Smooth muscle cell (in vitro differentiated cells): ENCODE measurements around the gene SPAG7. TPM values are rescaled to one million over a fixed set of nuclear protein-coding genes. Genes with fewer than 3 reads are reported as not detected.

Experiments
- DNase-seq: peaks from one replicate; lab custom pipeline; 2025; ENCODE audit not compliant: unreplicated experiment; lab: John Stamatoyannopoulos, UW
- H2AFZ ChIP-seq: fragments of 200-600 bp; sonication (generic); 2 replicates; pipeline ENCODE4 v1.6.0; 2016; ENCODE audit warnings: antibody characterized with exemption, low read depth, mild to moderate bottlenecking
- H3F3A ChIP-seq: fragments of 200-600 bp; sonication (generic); 2 replicates; pipeline ENCODE4 v1.6.0; 2017; ENCODE audit warnings: antibody characterized with exemption, low read depth
- H3K27ac ChIP-seq: fragments of 200-600 bp; sonication (generic); 2 replicates; pipeline ENCODE4 v1.5.1; 2016; ENCODE audit warnings: low read depth, mild to moderate bottlenecking
- H3K27me3 ChIP-seq: fragments of 200-600 bp; sonication (generic); 2 replicates; pipeline ENCODE4 v1.6.1; 2016; ENCODE audit warnings: low read depth, mild to moderate bottlenecking
- H3K36me3 ChIP-seq: fragments of 200-600 bp; sonication (generic); 2 replicates; pipeline ENCODE4 v1.5.1; 2016; ENCODE audit warnings: low read depth
- H3K4me1 ChIP-seq: fragments of 200-600 bp; sonication (generic); 2 replicates; pipeline ENCODE4 v1.5.1; 2016; ENCODE audit warnings: low read depth
- H3K4me2 ChIP-seq: fragments of 200-600 bp; sonication (generic); 2 replicates; pipeline ENCODE4 v1.6.0; 2016; ENCODE audit warnings: mild to moderate bottlenecking
- H3K4me3 ChIP-seq: fragments of 200-600 bp; sonication (generic); 2 replicates; pipeline ENCODE4 v1.5.1; 2016; ENCODE audit warnings: mild to moderate bottlenecking
- H3K79me2 ChIP-seq: fragments of 200-600 bp; sonication (generic); 2 replicates; pipeline ENCODE4 v1.6.0; 2016; ENCODE audit warnings: low read depth, mild to moderate bottlenecking
- H3K9ac ChIP-seq: fragments of 200-600 bp; sonication (generic); 2 replicates; pipeline ENCODE4 v1.6.0; 2016; ENCODE audit warnings: low read depth
- H3K9me3 ChIP-seq: fragments of 200-600 bp; sonication (generic); replicated peaks from 2 replicates; pipeline ENCODE4 v1.5.1; 2016; ENCODE audit warnings: low read depth
- H4K20me1 ChIP-seq: fragments of 200-600 bp; sonication (generic); 2 replicates; pipeline ENCODE4 v1.6.0; 2016; ENCODE audit warnings: low read depth
- WGBS: methylation state at CpG from one replicate; pipeline ENCODE4 v1.1.7; 2016; ENCODE audit warnings: low lambda C conversion rate; 5-methylcytosine and 5-hydroxymethylcytosine counted together
- polyA plus RNA-seq: library from polyadenylated mRNA; unstranded; fragments of >200 nt; fragmentation: Nextera tagmentation; extraction: Ambion mirVana; gene quantifications from 2 replicates; pipeline ENCODE4 v1.2.1, GENCODE V29; 2016
- total RNA-seq: library from RNA; depleted of rRNA; stranded (reverse); fragments of >200 nt; gene quantifications from 2 replicates; pipeline ENCODE4 v1.2.3, GENCODE V29; 2014
- TF ChIP-seq, protein P1 (sequence below): fragments of 200-600 bp; sonication (generic); IDR thresholded peaks from 2 replicates; pipeline ENCODE4 v1.5.1; 2017; ENCODE audit warnings: borderline replicate concordance, mild to moderate bottlenecking, antibody characterized with exemption; ENCODE audit not compliant: insufficient read depth, poor library complexity, severe bottlenecking

Gene SPAG7, protein sequence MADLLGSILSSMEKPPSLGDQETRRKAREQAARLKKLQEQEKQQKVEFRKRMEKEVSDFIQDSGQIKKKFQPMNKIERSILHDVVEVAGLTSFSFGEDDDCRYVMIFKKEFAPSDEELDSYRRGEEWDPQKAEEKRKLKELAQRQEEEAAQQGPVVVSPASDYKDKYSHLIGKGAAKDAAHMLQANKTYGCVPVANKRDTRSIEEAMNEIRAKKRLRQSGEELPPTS
- 59.8 and 70.7 TPM in 2 replicates for total RNA-seq
- 187 and 192 TPM in 2 replicates for polyA plus RNA-seq

- WGBS = 1% methylated on average over 66 of the region's 66 CpGs
- peak within 1 kb of the TSS; percentile 60 for H3K4me3 ChIP-seq
- peaks cover 34% of the 10 kb centered on the region for H4K20me1 ChIP-seq
- peak within 1 kb of the TSS; percentile 27 for H2AFZ ChIP-seq
- H3K9ac ChIP-seq = peak within 1 kb of the TSS; percentile 86
- H3K27ac ChIP-seq = peak within 1 kb of the TSS; percentile 95
- TF ChIP-seq, protein P1, sequence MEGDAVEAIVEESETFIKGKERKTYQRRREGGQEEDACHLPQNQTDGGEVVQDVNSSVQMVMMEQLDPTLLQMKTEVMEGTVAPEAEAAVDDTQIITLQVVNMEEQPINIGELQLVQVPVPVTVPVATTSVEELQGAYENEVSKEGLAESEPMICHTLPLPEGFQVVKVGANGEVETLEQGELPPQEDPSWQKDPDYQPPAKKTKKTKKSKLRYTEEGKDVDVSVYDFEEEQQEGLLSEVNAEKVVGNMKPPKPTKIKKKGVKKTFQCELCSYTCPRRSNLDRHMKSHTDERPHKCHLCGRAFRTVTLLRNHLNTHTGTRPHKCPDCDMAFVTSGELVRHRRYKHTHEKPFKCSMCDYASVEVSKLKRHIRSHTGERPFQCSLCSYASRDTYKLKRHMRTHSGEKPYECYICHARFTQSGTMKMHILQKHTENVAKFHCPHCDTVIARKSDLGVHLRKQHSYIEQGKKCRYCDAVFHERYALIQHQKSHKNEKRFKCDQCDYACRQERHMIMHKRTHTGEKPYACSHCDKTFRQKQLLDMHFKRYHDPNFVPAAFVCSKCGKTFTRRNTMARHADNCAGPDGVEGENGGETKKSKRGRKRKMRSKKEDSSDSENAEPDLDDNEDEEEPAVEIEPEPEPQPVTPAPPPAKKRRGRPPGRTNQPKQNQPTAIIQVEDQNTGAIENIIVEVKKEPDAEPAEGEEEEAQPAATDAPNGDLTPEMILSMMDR = no peak
- DNase-seq = peak; percentile 98
- H3K79me2 ChIP-seq = peaks cover 50% of the 10 kb centered on the region
- no peaks in the 10 kb centered on the region for H3K36me3 ChIP-seq
- peak within 1 kb of the TSS; percentile 97 for H3K4me2 ChIP-seq
- H3F3A ChIP-seq = peaks cover 11% of the 10 kb centered on the region
- H3K4me1 ChIP-seq = peaks cover 9% of the 10 kb centered on the region
- H3K27me3 ChIP-seq = no peaks in the 10 kb centered on the region
- no peaks in the 10 kb centered on the region for H3K9me3 ChIP-seq
Observed at GRCh38 chr17:4967539-4968485, at the start of gene SPAG7. TSS of gene SPAG7 (minus strand) at chr17:4967817. CDS start at chr17:4967804, 13 bp downstream.

DNA sequence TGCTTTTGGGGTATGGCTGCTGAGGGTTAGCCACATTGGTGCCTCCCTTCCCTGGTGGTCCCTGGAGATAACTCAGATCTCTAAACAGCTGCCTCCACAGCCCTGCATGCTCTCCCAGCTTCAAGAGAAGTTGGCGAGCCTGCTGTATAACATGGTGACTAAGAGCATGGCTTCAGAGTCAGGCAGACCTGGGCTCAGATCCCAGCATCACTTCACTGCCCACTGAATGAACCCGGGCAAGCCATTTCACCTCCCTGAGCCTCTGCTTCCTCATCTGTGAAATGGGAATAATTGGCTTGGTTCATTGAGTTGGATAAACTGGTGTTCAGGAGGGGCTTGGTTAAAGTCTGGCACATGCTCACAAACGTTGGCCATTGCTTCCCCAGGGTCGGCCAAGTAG lies 46.7 kb upstream of the SPAG7 start:
- Histone ChIP-seq H3K9ac (no peak overlapping the region), H3K36me3 (no peaks in the 10 kb centered on the region), H2AFZ (no peak overlapping the region), H3K79me2 (no peaks in the 10 kb centered on the region), H3K27ac (no peak overlapping the region), H3K4me3 (no peak overlapping the region), H3K4me2 (no peak overlapping the region), H3K27me3 (no peaks in the 10 kb centered on the region), H3F3A (no peaks in the 10 kb centered on the region), H3K9me3 (no peaks in the 10 kb centered on the region), H3K4me1 (no peaks in the 10 kb centered on the region), H4K20me1 (no peaks in the 10 kb centered on the region)
- DNase-seq = no peak
- TF ChIP-seq, protein P1 = no peak
- WGBS = 93% methylated on average over 4 of the region's 4 CpGs

- H3K36me3 ChIP-seq = no peaks in the 10 kb centered on the region
Observed at GRCh38 chr17:5011928-5012327, 44.3 kb upstream of the SPAG7 start.

More at GRCh38 chr17:5011928-5012327, 44.3 kb upstream of the SPAG7 start:
- no peak overlapping the region for H3K27ac ChIP-seq
- TF ChIP-seq, protein P1 = no peak
- H3K4me2 ChIP-seq = no peak overlapping the region
- no peaks in the 10 kb centered on the region for H3K4me1 ChIP-seq
- H2AFZ ChIP-seq = no peak overlapping the region
- WGBS = 94% methylated on average over 6 of the region's 6 CpGs
- H3K27me3 ChIP-seq = no peaks in the 10 kb centered on the region
- H4K20me1 ChIP-seq = no peaks in the 10 kb centered on the region
- H3K79me2 ChIP-seq = no peaks in the 10 kb centered on the region
- H3F3A ChIP-seq = no peaks in the 10 kb centered on the region
- DNase-seq = no peak
- no peak overlapping the region for H3K4me3 ChIP-seq
- H3K9ac ChIP-seq = no peak overlapping the region
- no peaks in the 10 kb centered on the region for H3K9me3 ChIP-seq
